DMS 273 treated with DMSO at 0.1 percent for 48 hours (cell line): ENCODE results near the gene LILRA6.
"Not testable (repeated sequence)": the region's sequence is repeated elsewhere in the genome, so short reads cannot be mapped to it uniquely, and the experiment has no call there.

Experiments
- DNase-seq: peaks from one replicate; lab custom pipeline; 2025; lab: John Stamatoyannopoulos, UW

LILRA6 gene

GRCh38 chr19:54262470-54262869, 19.9 kb upstream of the LILRA6 start:
- no peak for DNase-seq

- no peak for DNase-seq
Measured at GRCh38 chr19:54262066-54262465, 19.5 kb upstream of the LILRA6 start.

- no peak for DNase-seq
Measured at GRCh38 chr19:54257116-54257480, 14.5 kb upstream of the LILRA6 start, which contains the start of gene LILRB5. Gene LILRB5, minus strand, starts transcription at chr19:54257273. Its CDS starts 80 bp downstream, at chr19:54257193.

- DNase-seq: no peak
Measured at GRCh38 chr19:54256250-54257115, 13.9 kb upstream of the LILRA6 start.

GRCh38 chr19:54255105-54255775, 12.7 kb upstream of the LILRA6 start:
- no peak for DNase-seq

- DNase-seq: no peak
Measured at GRCh38 chr19:54254195-54254906, 11.8 kb upstream of the LILRA6 start.

GRCh38 chr19:54253331-54254194, 11.0 kb upstream of the LILRA6 start:
- no peak for DNase-seq

GRCh38 chr19:54252845-54253244, 10.3 kb upstream of the LILRA6 start:
- no peak for DNase-seq

GRCh38 chr19:54252243-54252642, 9.7 kb upstream of the LILRA6 start:
- DNase-seq: no peak

- DNase-seq: no peak
Measured at GRCh38 chr19:54248016-54248601, 5.5 kb upstream of the LILRA6 start.

GRCh38 chr19:54247106-54247930, 4.7 kb upstream of the LILRA6 start:
- DNase-seq: no peak

GRCh38 chr19:54245936-54246335, 3.3 kb upstream of the LILRA6 start:
- no peak for DNase-seq

- DNase-seq: not testable (repeated sequence)
Measured at GRCh38 chr19:54243809-54244208, 1.2 kb upstream of the LILRA6 start.

GRCh38 chr19:54242234-54242633, 356 bp downstream of the LILRA6 start:
- not testable (repeated sequence) for DNase-seq

GRCh38 chr19:54240372-54241336, 1.9 kb downstream of the LILRA6 start:
- not testable (repeated sequence) for DNase-seq

- not testable (repeated sequence) for DNase-seq
Measured at GRCh38 chr19:54239491-54240371, 2.9 kb downstream of the LILRA6 start.

GRCh38 chr19:54233941-54234340, 8.6 kb downstream of the LILRA6 start:
- no peak for DNase-seq
